HepG2 (cell line): ENCODE results near the gene TEKT2. TPM values are rescaled to one million over a fixed set of nuclear protein-coding genes. Genes with fewer than 3 reads are reported as not detected.

Experiments used
- ATAC-seq: fragments of 200-7000 bp; cut with Tn5 transposase; 3 replicates; pipeline ENCODE4 v1.9.1; 2020; ENCODE audit warnings: mild to moderate bottlenecking, moderate library complexity
- BruUV-seq: library from RNA; stranded (reverse); fragments of 400-500 nt; replicated peaks from 2 replicates; lab custom pipeline; 2021; lab: Mats Ljungman, UMichigan
- CTCF ChIA-PET: fragments of 300-600 bp; formaldehyde crosslinking; extraction: SDS; loops from one replicate; lab custom pipeline; 2021; ENCODE audit warnings: low total read pairs, inconsistent platforms, low intra/inter-chr PET ratio; lab: Yijun Ruan, JAX
- POLR2A ChIA-PET: fragments of 350-600 bp; sonication (Branson Sonifier 250); formaldehyde crosslinking; loops from one replicate; lab custom pipeline; 2020; ENCODE audit warnings: antibody characterized with exemption, inconsistent platforms; lab: Yijun Ruan, JAX
- DNase-seq: peaks from one replicate; pipeline ENCODE4 v3.0.0-alpha.2; 2015; ENCODE audit warnings: low spot score
- FAIRE-seq: peaks from 3 replicates; lab custom pipeline; 2011; peaks lifted over from hg19 to GRCh38; lab: Jason Lieb, UNC
- H2AFZ ChIP-seq: one replicate; pipeline ENCODE4 v1.6.1; 2011; ENCODE audit warnings: low read length, inconsistent platforms
- H3K27ac ChIP-seq: fragments of 300-600 bp; 3 replicates; pipeline ENCODE4 v1.8.0; 2011; ENCODE audit warnings: mixed run types, mild to moderate bottlenecking, mixed read lengths, low read length, inconsistent platforms; ENCODE audit not compliant: insufficient read depth; ENCODE audit errors: extremely low read length
- H3K27me3 ChIP-seq, 2 experiments: fragments of 200-600 bp in 1 of 2; 2 replicates in 1 of 2; 3 replicates in 1 of 2; pipeline versions ENCODE4 v1.6.0 to v1.8.0; 2011; ENCODE audit warnings: low read length in 2 of 2, mild to moderate bottlenecking in 2 of 2, moderate library complexity in 2 of 2, inconsistent platforms in 1 of 2; ENCODE audit not compliant: insufficient read depth in 2 of 2, control insufficient read depth in 1 of 2
- H3K36me3 ChIP-seq, 2 experiments: fragments of 200-600 bp in 1 of 2; replicated peaks in 1 of 2; 2 replicates in 1 of 2; 3 replicates in 1 of 2; pipeline versions ENCODE4 v1.5.1 to v1.8.0; 2011; ENCODE audit warnings: low read length in 2 of 2, inconsistent platforms in 1 of 2; ENCODE audit not compliant: insufficient read depth in 2 of 2, control insufficient read depth in 1 of 2
- H3K4me1 ChIP-seq: 2 replicates; pipeline ENCODE4 v1.5.1; 2012; ENCODE audit warnings: low read length, inconsistent platforms; ENCODE audit not compliant: insufficient read depth
- H3K4me2 ChIP-seq: 2 replicates; pipeline ENCODE4 v1.6.0; 2011; ENCODE audit warnings: low read depth, low read length, inconsistent platforms
- H3K4me3 ChIP-seq, 3 experiments: fragments of 200-600 bp in 1 of 3; sonication (generic), shearing (Covaris generic) in 1 of 3; replicated peaks in 1 of 3; 2 replicates each; pipeline ENCODE4 v1.5.1; 2011 to 2016; ENCODE audit warnings: low read length in 3 of 3, inconsistent platforms in 2 of 3, low read depth in 2 of 3, mild to moderate bottlenecking in 2 of 3, control low read depth in 1 of 3, mixed read lengths in 1 of 3; ENCODE audit not compliant: insufficient read depth in 1 of 3
- H3K79me2 ChIP-seq: one replicate; pipeline ENCODE4 v1.6.1; 2011; ENCODE audit warnings: low read length, inconsistent platforms; ENCODE audit not compliant: insufficient read depth
- H3K9ac ChIP-seq: 2 replicates; pipeline ENCODE4 v1.6.0; 2011; ENCODE audit warnings: mild to moderate bottlenecking, low read depth, low read length, inconsistent platforms; ENCODE audit not compliant: insufficient read depth
- H3K9me3 ChIP-seq: 2 replicates; pipeline ENCODE4 v1.5.1; 2012; ENCODE audit warnings: mild to moderate bottlenecking, low read length
- H4K20me1 ChIP-seq: 2 replicates; pipeline ENCODE4 v1.6.0; 2011; ENCODE audit warnings: inconsistent platforms, mild to moderate bottlenecking, low read length, moderate library complexity; ENCODE audit not compliant: insufficient read depth
- MEIS2 ChIP-seq: sonication (generic); formaldehyde crosslinking; IDR thresholded peaks from 2 replicates; pipeline ENCODE4 v1.9.0; 2021; ENCODE audit warnings: mild to moderate bottlenecking, missing genetic modification reagents
- SRSF1 ChIP-seq: fragments of 200-400 bp; formaldehyde crosslinking; optimal IDR thresholded peaks from 2 replicates; pipeline ENCODE3; 2017; ENCODE audit warnings: mild to moderate bottlenecking, low read depth, low read length, moderate library complexity
- TRIM24 ChIP-seq: sonication (generic); formaldehyde crosslinking; IDR thresholded peaks from 2 replicates; pipeline ENCODE4 v1.8.0; 2022; ENCODE audit warnings: mild to moderate bottlenecking, missing genetic modification reagents
- ZFP37 ChIP-seq: sonication (generic); formaldehyde crosslinking; IDR thresholded peaks from 2 replicates; pipeline ENCODE4 v1.4.0; 2020; ENCODE audit warnings: missing genetic modification reagents, borderline replicate concordance
- ZFYVE20 ChIP-seq: sonication (generic); formaldehyde crosslinking; IDR thresholded peaks from 2 replicates; pipeline ENCODE4 v1.8.0; 2023; ENCODE audit warnings: low read depth, mild to moderate bottlenecking, moderate library complexity, missing genetic modification reagents, borderline replicate concordance
- ZNF652 ChIP-seq: IDR thresholded peaks from 2 replicates; pipeline ENCODE4 v1.6.1; 2016; ENCODE audit warnings: low read depth, borderline replicate concordance
- WGBS: methylation state at CpG from one replicate; pipeline ENCODE4 v1.1.6; 2017; ENCODE audit warnings: low lambda C conversion rate; 5-methylcytosine and 5-hydroxymethylcytosine counted together
- in situ Hi-C: cut with HindIII; loops from 2 replicates; pipeline ENCODE4 v1.10.0; 2017; ENCODE audit warnings: low pct_unique_long_range_greater_than_20kb; ENCODE audit not compliant: extremely low pct_ligation_motif_present
- intact Hi-C: fragments of 100-400 bp; cut with micrococcal nuclease; formaldehyde crosslinking; loops from one replicate; pipeline ENCODE4 v1.10.0; 2022; ENCODE audit not compliant: unreplicated experiment
- polyA plus RNA-seq, 8 experiments: library from polyadenylated mRNA; depleted of rRNA in 3 of 8; stranded (reverse) in 7 of 8; unstranded in 1 of 8; fragments of >200 nt; fragmentation: Illumina TruSeq in 4 of 8; extraction: Trizol in 4 of 8; gene quantifications; 2 replicates each; pipeline versions ENCODE4 v1.2.1 to v1.2.3, GENCODE V29; 2011 to 2016; ENCODE audit warnings: low read depth in 4 of 8, missing spikeins in 1 of 8, mixed read lengths in 1 of 8; ENCODE audit not compliant: insufficient read depth in 1 of 8
- total RNA-seq, 5 experiments: library from RNA; depleted of rRNA; stranded (reverse); fragments of >200 nt; fragmentation: Illumina TruSeq; extraction: Trizol; gene quantifications; 2 replicates each; pipeline ENCODE4 v1.2.3, GENCODE V29; 2016; ENCODE audit warnings: low read depth in 1 of 5
- TF ChIP-seq, protein P1 (sequence below): sonication (generic); formaldehyde crosslinking; IDR thresholded peaks from 2 replicates; pipeline ENCODE4 v1.4.0; 2020; ENCODE audit warnings: mild to moderate bottlenecking, missing genetic modification reagents

TEKT2 gene
- total and polyA plus RNA-seq, 2 of the 13 experiments (the other 11 are each of a cell fraction or from before 2014, with no cell fraction given): 0.31 to 0.38 TPM

DNA sequence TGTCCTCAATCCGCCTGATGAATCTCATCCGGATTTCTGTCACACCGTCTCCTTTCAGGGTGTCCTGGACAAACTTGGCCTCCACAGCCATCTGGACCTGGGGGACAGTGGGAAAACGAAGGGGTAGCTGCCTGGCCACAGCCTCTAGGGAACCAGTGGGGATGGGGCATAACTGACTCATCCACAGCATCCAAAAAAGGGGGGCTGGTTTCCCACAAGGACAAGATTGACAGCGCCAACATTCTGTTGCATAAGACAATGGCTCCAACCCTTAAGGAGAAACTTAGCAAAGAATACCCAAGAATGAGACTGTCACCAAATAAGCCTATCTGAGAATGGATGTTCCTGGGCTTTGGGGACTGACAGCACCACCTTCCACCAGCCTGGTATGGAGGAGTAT lies 53.3 kb downstream of the TEKT2 start:
- no peak overlapping the region for H3K4me3 ChIP-seq
- WGBS: 80% methylated on average over 5 of the region's 5 CpGs
- peaks cover 2% of the 10 kb centered on the region for H3K79me2 ChIP-seq
- POLR2A ChIA-PET: no interaction called here
- CTCF ChIA-PET: no interaction called here
- no peak overlapping the region for H3K9ac ChIP-seq
- peaks cover 25% of the 10 kb centered on the region for H3K4me1 ChIP-seq
- TF ChIP-seq, protein P1, sequence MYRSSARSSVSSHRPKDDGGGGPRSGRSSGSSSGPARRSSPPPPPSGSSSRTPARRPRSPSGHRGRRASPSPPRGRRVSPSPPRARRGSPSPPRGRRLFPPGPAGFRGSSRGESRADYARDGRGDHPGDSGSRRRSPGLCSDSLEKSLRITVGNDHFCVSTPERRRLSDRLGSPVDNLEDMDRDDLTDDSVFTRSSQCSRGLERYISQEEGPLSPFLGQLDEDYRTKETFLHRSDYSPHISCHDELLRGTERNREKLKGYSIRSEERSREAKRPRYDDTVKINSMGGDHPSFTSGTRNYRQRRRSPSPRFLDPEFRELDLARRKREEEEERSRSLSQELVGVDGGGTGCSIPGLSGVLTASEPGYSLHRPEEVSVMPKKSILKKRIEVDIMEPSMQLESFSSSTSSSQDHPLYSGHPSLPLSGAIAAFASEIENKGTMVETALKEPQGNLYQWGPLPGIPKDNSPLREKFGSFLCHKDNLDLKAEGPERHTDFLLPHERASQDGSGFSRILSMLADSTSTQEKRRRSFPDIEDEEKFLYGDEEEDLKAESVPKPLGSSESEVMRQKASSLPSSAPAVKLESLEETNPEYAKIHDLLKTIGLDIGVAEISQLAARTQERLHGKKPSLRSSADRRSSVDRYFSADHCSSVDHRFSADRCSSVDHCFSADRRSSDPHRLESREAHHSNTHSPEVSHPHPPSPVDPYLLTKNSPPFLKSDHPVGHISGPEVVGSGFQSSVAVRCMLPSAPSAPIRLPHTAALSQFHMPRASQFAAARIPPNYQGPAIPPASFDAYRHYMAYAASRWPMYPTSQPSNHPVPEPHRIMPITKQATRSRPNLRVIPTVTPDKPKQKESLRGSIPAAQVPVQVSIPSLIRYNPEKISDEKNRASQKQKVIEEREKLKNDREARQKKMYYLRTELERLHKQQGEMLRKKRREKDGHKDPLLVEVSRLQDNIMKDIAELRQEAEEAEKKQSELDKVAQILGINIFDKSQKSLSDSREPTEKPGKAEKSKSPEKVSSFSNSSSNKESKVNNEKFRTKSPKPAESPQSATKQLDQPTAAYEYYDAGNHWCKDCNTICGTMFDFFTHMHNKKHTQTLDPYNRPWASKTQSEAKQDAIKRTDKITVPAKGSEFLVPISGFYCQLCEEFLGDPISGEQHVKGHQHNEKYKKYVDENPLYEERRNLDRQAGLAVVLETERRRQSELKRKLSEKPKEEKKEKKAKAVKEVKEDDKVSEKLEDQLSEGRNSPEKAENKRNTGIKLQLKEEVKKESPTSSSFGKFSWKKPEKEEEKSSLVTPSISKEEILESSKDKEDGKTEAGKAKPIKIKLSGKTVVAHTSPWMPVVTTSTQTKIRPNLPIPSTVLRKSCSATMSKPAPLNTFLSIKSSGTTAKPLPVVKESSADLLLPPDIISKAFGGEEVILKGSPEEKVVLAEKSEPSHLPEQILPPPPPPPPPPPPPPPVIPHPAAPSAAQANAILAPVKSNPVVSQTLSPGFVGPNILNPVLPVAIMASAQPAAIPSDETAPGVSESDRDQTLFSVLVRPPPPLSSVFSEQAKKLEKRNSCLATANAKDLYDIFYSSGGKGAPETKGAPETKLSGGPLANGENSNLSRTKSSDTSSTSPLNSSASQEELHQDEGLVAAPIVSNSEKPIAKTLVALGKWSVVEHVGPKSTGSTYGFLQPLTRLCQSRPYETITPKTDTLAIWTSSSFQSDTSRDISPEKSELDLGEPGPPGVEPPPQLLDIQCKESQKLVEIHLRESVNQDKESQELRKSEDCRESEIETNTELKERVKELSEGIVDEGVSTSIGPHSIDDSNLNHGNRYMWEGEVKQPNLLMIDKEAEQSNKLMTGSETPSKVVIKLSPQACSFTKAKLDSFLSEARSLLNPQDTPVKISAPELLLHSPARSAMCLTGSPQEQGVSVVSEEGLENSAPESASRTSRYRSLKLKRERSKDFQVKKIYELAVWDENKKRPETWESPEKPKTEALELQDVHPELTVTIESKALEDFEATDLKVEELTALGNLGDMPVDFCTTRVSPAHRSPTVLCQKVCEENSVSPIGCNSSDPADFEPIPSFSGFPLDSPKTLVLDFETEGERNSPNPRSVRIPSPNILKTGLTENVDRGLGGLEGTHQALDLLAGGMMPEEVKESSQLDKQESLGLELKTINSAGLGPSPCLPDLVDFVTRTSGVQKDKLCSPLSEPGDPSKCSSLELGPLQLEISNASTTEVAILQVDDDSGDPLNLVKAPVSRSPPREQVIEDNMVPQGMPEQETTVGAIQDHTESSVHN (CRISPR knock-in tag): no peak
- TF ChIP-seq ZFP37 (CRISPR knock-in tag) (no peak), MEIS2 (CRISPR knock-in tag) (no peak), TRIM24 (no peak), ZNF652 (CRISPR knock-in tag) (no peak), ZFYVE20 (no peak), SRSF1 (no peak)
- H3K27me3 ChIP-seq: no peaks in the 10 kb centered on the region
- H2AFZ ChIP-seq: no peak overlapping the region
- DNase-seq (no peak), ATAC-seq (no peak), FAIRE-seq (no peak)
- no peaks in the 10 kb centered on the region for H4K20me1 ChIP-seq
- no peaks in the 10 kb centered on the region for H3K9me3 ChIP-seq
- in situ Hi-C loops (no loop called here), intact Hi-C loops (no loop called here)
- no peak overlapping the region for H3K4me2 ChIP-seq
- peaks cover 14 to 38% of the 10 kb centered on the region in 2 experiments; a peak in 4 of 5 replicates for H3K36me3 ChIP-seq
- no TSS peak for BruUV-seq
- no peak overlapping the region for H3K27ac ChIP-seq
